ENCODE data around the gene C5orf63.

DNA sequence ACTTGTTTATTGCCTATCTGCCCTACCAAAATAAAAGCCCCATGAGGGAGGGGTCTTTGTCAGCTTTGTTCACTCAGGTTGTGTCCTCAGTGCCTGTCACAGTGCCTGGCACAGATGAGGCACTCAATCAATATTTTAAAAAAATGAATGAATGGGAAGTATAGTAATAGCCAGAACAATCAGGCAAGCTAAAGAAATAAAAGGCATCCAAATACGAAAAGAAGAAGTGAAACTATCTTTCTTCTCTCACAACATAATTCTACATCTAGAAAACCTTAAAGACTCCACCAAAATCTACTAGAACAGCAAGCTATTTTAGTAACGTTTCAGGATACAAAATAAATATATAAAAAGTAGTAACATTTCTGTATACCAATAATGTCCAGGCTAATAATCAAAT lies 37.8 kb upstream of the C5orf63 start:
- TF ChIP-seq TAF1 (IDR thresholded peaks at IDR 0.05; ENCODE audit: borderline replicate concordance, low read depth, low read length): no peak
- no peak for TF ChIP-seq JUNB (IDR thresholded peaks at IDR 0.05)
- no peak for TF ChIP-seq SP1 (IDR thresholded peaks at IDR 0.05; ENCODE audit: low read depth, low read length)

All from GM12878 (cell line).